ENCODE results near the gene BCAM. TPM values are rescaled to one million over a fixed set of nuclear protein-coding genes. Genes with fewer than 3 reads are reported as not detected.

The BCAM gene
- total and polyA plus RNA-seq, 3 donors from 2014 or later: 67.8 to 128 (median 113) TPM

DNA sequence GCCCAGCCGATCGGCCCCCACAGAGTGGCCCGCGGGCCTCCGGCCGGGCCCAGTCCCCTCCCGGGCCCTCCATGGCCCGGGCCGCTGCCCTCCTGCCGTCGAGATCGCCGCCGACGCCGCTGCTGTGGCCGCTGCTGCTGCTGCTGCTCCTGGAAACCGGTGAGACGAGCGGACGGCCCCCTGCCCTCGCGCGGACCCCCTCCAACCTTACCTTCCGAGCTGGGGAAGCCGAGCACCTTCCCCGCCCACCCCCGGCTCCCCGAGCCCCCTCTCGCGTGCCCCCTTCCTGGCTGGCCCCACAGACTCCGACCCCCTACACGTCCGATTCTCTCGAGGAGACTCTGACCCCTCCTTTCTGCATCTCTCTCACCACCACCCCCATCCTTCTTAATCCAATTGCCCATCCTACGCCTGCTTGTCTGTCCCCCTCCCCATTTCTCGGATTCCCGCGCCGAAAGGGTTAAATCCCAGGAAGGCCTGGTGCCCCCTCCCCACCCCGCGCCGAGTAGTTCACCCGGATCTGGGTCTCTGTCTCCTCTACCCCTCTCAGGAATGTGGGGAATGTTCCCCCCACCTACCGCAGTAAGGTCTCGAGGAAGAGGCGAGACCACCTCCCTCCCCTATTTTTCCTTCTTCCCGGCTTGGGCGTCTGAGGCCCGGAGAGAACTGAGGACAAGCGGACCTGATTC lies 37.7 kb downstream of the BCAM start:
- Histone ChIP-seq H3K36me3 (ENCODE audit: low read depth, missing control alignments) (no peaks in the 10 kb centered on the region), H3K27me3 (no peaks in the 10 kb centered on the region), H3K4me3 (peak overlapping the region; percentile 94 to 95), H3K27ac (peak overlapping the region; percentile 98 to 99), H3K4me1 (peaks cover 30% of the 10 kb centered on the region), H3K9me3 (no peaks in the 10 kb centered on the region)
- WGBS, 2 donors: 0 to 1% methylated on average over 20 to 40 of the region's 51 CpGs
- TF ChIP-seq POLR2A (IDR thresholded peaks at IDR 0.05): no peak
- TF ChIP-seq, protein P1, sequence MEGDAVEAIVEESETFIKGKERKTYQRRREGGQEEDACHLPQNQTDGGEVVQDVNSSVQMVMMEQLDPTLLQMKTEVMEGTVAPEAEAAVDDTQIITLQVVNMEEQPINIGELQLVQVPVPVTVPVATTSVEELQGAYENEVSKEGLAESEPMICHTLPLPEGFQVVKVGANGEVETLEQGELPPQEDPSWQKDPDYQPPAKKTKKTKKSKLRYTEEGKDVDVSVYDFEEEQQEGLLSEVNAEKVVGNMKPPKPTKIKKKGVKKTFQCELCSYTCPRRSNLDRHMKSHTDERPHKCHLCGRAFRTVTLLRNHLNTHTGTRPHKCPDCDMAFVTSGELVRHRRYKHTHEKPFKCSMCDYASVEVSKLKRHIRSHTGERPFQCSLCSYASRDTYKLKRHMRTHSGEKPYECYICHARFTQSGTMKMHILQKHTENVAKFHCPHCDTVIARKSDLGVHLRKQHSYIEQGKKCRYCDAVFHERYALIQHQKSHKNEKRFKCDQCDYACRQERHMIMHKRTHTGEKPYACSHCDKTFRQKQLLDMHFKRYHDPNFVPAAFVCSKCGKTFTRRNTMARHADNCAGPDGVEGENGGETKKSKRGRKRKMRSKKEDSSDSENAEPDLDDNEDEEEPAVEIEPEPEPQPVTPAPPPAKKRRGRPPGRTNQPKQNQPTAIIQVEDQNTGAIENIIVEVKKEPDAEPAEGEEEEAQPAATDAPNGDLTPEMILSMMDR (IDR thresholded peaks at IDR 0.05): no peak
- intact Hi-C loops (cut with DNase I; ENCODE audit: low total_unique reads): loop anchor here (10.0 kb wide), 1 partner anchor 62 kb away; no protein-coding TSS in a partner anchor
- no peak for DNase-seq

DNA sequence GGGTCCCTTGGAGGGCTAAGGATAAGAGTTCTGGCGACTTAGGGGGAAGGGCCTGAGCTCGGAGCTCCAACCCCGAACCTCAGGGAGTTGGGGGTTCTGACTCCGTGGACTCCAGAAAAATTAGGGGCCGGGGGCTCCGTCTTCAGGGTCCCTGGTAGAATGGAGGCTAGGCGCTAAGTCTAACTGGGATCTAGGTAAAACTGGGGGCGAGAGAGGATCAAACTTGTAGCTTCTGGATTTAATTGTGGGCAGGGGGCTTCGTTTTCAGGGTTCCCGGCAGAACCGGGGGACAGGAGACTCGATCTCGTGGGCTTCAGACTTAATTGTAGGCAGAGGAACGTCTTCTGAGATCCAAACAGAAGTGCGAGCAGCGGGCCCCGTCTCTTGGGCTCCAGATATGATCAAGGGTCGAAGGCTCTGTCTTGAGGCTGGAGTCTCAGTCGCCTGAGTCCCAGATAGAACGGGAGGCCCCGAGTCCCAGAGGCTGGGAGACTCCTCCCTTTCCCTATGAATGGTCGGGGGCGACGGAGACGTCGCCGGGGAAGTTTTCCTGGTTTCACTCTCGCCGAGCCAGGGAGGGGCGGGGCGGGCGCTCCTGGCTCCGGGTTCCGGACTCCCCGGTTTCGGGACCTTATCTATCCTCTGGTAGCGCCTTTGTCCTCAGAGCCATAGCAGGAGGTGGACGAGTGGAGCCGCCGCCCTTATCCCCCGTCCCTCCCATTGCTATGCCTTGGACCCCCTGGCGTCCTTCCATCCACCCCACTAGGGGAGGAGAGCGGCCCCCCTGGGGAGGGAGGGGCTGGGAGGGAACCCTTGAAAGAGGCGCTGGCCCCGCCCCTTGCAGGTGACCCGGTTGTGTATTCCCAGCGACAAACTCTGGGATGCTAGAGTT lies 38.5 kb downstream of the BCAM start:
- no peaks in the 10 kb centered on the region for H3K9me3 ChIP-seq
- WGBS, 2 donors: 0 to 1% methylated on average over 22 to 46 of the region's 47 CpGs
- H3K4me3 ChIP-seq: peak overlapping the region; percentile 94 to 95
- H3K36me3 ChIP-seq (ENCODE audit: low read depth, missing control alignments): no peaks in the 10 kb centered on the region
- DNase-seq: peak; percentile 89
- TF ChIP-seq POLR2A (IDR thresholded peaks at IDR 0.05): no peak
- TF ChIP-seq, protein P1 (IDR thresholded peaks at IDR 0.05): no peak
- H3K27me3 ChIP-seq: no peaks in the 10 kb centered on the region
- peak overlapping the region; percentile 98 to 99 for H3K27ac ChIP-seq
- intact Hi-C loops (cut with DNase I; ENCODE audit: low total_unique reads): loop anchor here (10.0 kb wide), 1 partner anchor 63 kb away; no protein-coding TSS in a partner anchor
- peaks cover 32% of the 10 kb centered on the region for H3K4me1 ChIP-seq

DNA sequence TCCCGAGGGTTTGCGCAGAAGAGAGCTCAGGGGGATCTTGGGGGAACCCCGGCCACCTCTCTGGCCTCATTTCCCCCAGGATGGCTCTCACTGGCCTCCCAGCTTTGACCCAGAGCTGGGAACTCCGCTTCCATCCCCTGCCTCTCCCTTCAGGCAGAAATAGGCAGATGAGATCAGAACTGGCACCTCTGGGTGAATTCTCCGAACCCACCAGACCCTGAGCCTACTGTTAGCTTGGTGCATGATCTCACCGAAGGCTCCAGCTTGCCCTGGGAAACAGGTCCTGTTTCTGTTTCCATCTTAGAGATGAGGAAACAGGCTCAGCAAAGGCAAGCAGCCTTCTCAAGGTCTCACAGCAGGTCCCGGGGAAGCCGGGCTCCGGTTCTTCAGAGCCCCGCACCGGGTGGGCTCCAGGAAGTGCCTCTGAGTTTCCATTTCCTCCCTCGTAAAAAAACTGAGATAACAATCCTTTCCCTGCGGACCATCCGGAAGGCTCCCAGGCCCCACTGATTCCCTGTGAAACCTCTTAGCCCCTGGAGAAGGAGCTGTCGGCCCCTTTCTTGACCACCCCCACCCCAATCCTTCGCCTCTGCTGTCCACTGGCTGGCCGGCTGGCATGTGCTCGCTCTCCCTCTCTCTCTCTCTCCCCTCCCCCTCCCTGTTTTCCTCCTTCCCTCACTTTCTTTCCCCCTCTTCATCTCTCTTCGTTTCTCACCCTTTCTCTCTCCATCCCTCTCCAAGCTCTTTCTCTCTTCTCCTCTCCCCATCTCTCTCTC lies 39.3 kb downstream of the BCAM start:
- Histone ChIP-seq H3K4me1 (peaks cover 36% of the 10 kb centered on the region), H3K27ac (peak overlapping the region; percentile 98 to 99), H3K36me3 (ENCODE audit: low read depth, missing control alignments) (no peaks in the 10 kb centered on the region), H3K27me3 (no peaks in the 10 kb centered on the region), H3K9me3 (no peaks in the 10 kb centered on the region), H3K4me3 (peak overlapping the region; percentile 94 to 95)
- WGBS, 2 donors: 1 to 2% methylated on average over 19 of the region's 19 CpGs
- DNase-seq: peak; percentile 38
- intact Hi-C loops (cut with DNase I; ENCODE audit: low total_unique reads): loop anchor here (10.0 kb wide), 1 partner anchor 63 kb away; no protein-coding TSS in a partner anchor
- no peak for TF ChIP-seq POLR2A (IDR thresholded peaks at IDR 0.05)
- TF ChIP-seq, protein P1 (IDR thresholded peaks at IDR 0.05): no peak

DNA sequence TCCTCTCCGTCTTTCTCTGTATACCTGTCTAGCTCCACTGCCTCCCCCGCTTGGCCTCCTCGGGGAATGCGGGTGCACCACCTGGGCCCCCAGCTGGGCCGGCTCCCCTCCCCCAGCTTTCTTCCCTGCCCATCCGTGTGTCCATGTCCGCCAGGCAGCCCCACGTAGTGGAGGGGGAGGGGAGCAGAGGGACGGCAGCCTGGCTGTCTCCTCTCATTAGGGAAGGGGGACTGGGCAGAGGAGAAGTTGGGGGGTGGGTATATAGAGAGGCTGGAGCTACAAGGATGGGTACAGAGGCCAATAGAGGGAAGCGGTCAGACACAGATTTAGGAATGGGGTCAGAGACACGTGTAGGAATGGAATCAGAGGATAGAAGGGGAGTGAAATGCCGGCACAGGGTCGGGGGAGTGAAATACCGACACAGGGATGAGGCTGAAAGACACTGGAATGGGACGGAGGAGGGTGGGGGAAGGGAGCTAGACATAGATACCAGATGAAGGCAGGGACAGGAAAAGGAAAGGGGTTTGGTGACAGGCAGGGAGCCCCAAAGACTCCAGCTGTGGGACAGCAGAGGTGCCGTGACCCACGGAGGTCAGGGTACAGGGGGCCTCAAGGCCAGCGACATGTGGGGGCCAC lies 40.0 kb downstream of the BCAM start:
- intact Hi-C loops (cut with DNase I; ENCODE audit: low total_unique reads): loop anchor here (10.0 kb wide), 1 partner anchor 64 kb away; no protein-coding TSS in a partner anchor
- H3K4me1 ChIP-seq: peaks cover 36% of the 10 kb centered on the region
- peak overlapping the region; percentile 98 to 99 for H3K27ac ChIP-seq
- peak overlapping the region; percentile 94 to 95 for H3K4me3 ChIP-seq
- TF ChIP-seq, protein P1 (IDR thresholded peaks at IDR 0.05): no peak
- TF ChIP-seq POLR2A (IDR thresholded peaks at IDR 0.05): no peak
- DNase-seq: peak; percentile 78
- 12% methylated on average over 18 of the region's 18 CpGs for WGBS, 2 donors
- no peaks in the 10 kb centered on the region for H3K9me3 ChIP-seq
- H3K36me3 ChIP-seq (ENCODE audit: low read depth, missing control alignments): no peaks in the 10 kb centered on the region
- no peaks in the 10 kb centered on the region for H3K27me3 ChIP-seq
